HepG2 (cell line): ENCODE results near the gene LRRC74A. TPM values are rescaled to one million over a fixed set of nuclear protein-coding genes. Genes with fewer than 3 reads are reported as not detected.

Source experiments
- CBX2 ChIP-seq, 2 experiments: fragments of 200-600 bp in 1 of 2; sonication (generic); formaldehyde crosslinking in 1 of 2; IDR thresholded peaks; 2 replicates each; pipeline versions ENCODE4 v1.7.0 to v1.8.1; 2018 to 2022; ENCODE audit warnings: low read depth in 2 of 2, low read length in 1 of 2, mild to moderate bottlenecking in 1 of 2, missing genetic modification reagents in 1 of 2
- PCBP1 ChIP-seq: fragments of 200-400 bp; formaldehyde crosslinking; IDR thresholded peaks from 2 replicates; pipeline ENCODE4 v1.6.1; 2017; ENCODE audit warnings: mild to moderate bottlenecking, low read depth, low read length, borderline replicate concordance
- SIX4 ChIP-seq: sonication (generic); formaldehyde crosslinking; IDR thresholded peaks from 2 replicates; pipeline ENCODE4 v1.4.0; 2020; ENCODE audit warnings: missing genetic modification reagents
- THAP11 ChIP-seq: IDR thresholded peaks from 2 replicates; pipeline ENCODE4 v1.6.1; 2016; ENCODE audit warnings: missing biosample characterization, missing genetic modification reagents
- ZNF282 ChIP-seq: fragments of 450-650 bp; IDR thresholded peaks from 2 replicates; pipeline ENCODE4 v1.6.1; 2018; ENCODE audit not compliant: partially characterized antibody
- ZNF441 ChIP-seq: sonication (generic); formaldehyde crosslinking; IDR thresholded peaks from 2 replicates; pipeline ENCODE4 v1.7.0; 2021; ENCODE audit warnings: missing genetic modification reagents, borderline replicate concordance
- ZNF501 ChIP-seq: sonication (generic); formaldehyde crosslinking; IDR thresholded peaks from 2 replicates; pipeline ENCODE4 v1.5.1; 2020; ENCODE audit warnings: mild to moderate bottlenecking, moderate library complexity, missing genetic modification reagents
- ZNF564 ChIP-seq: sonication (generic); formaldehyde crosslinking; IDR thresholded peaks from 2 replicates; pipeline ENCODE4 v1.8.1; 2023; ENCODE audit warnings: mild to moderate bottlenecking, missing genetic modification reagents
- ZNF589 ChIP-seq: sonication (generic); formaldehyde crosslinking; conservative IDR thresholded peaks from 2 replicates; pipeline ENCODE4 v1.8.0; 2022; ENCODE audit warnings: mild to moderate bottlenecking, moderate library complexity, missing genetic modification reagents
- ZNF720 ChIP-seq: sonication (generic); formaldehyde crosslinking; IDR thresholded peaks from 2 replicates; pipeline ENCODE4 v1.4.0; 2020; ENCODE audit warnings: missing genetic modification reagents
- polyA plus RNA-seq, 8 experiments: library from polyadenylated mRNA; depleted of rRNA in 3 of 8; stranded (reverse) in 7 of 8; unstranded in 1 of 8; fragments of >200 nt; fragmentation: Illumina TruSeq in 4 of 8; extraction: Trizol in 4 of 8; gene quantifications; 2 replicates each; pipeline versions ENCODE4 v1.2.1 to v1.2.3, GENCODE V29; 2011 to 2016; ENCODE audit warnings: low read depth in 4 of 8, missing spikeins in 1 of 8, mixed read lengths in 1 of 8; ENCODE audit not compliant: insufficient read depth in 1 of 8
- total RNA-seq, 5 experiments: library from RNA; depleted of rRNA; stranded (reverse); fragments of >200 nt; fragmentation: Illumina TruSeq; extraction: Trizol; gene quantifications; 2 replicates each; pipeline ENCODE4 v1.2.3, GENCODE V29; 2016; ENCODE audit warnings: low read depth in 1 of 5
- TF ChIP-seq, protein P1 (sequence below): sonication (generic); formaldehyde crosslinking; conservative IDR thresholded peaks from 2 replicates; pipeline ENCODE4 v1.4.0; 2020; ENCODE audit warnings: mild to moderate bottlenecking, missing genetic modification reagents, moderate library complexity
- TF ChIP-seq, protein P2 (sequence below): sonication (generic); formaldehyde crosslinking; IDR thresholded peaks from 2 replicates; pipeline ENCODE4 v1.4.0; 2020; ENCODE audit warnings: mild to moderate bottlenecking, missing genetic modification reagents
- TF ChIP-seq, protein P3 (sequence below): IDR thresholded peaks from 2 replicates; pipeline ENCODE4 v1.6.1; 2018; ENCODE audit warnings: missing genetic modification reagents, mild to moderate bottlenecking, missing compliant biosample characterization
- TF ChIP-seq, protein P4 (sequence below): sonication (generic); formaldehyde crosslinking; IDR thresholded peaks from 2 replicates; pipeline ENCODE4 v1.8.0; 2022; ENCODE audit warnings: mild to moderate bottlenecking, missing genetic modification reagents; ENCODE audit not compliant: insufficient replicate concordance

LRRC74A gene
- total and polyA plus RNA-seq, 2 of the 13 experiments (the other 11 are each of a cell fraction or from before 2014, with no cell fraction given) = not detected

DNA sequence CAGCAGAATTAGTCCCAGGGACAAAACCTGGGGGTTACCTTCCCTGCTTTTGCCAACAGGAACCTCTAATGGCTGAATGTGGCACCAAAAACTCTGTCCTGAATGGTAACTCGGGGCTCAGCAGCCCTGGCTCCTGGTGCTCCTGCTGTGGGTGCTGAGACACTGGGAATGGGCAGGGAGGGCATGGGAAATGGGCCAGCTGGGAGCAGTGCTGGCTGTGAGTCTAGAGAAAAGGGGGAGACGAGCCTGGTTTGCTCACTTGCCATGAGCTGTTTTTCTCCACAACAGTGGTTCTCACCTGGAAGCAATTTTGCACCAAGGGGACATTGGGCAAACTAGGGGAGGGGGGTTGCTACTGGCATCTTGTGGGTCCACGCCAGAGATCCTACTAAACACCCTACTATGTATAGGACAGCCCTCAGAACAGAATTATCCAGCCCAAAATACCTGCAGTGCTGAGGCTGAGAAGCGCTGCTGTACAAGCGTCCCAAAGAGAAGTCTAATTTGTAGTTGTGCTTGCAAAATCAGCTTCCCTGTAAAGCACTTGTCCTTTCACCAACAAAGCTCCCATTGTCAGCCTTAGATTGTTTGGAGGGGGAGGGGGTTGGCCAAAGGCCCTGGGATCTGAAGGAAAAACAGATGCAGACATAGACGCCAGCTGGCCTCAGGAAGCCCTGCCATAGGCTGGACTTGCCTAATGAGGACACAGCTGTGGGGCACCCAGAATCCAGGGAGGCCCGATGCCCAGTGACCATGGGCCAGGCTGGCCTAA lies 3.6 kb downstream of the LRRC74A start (continued):
- TF ChIP-seq, protein P1, sequence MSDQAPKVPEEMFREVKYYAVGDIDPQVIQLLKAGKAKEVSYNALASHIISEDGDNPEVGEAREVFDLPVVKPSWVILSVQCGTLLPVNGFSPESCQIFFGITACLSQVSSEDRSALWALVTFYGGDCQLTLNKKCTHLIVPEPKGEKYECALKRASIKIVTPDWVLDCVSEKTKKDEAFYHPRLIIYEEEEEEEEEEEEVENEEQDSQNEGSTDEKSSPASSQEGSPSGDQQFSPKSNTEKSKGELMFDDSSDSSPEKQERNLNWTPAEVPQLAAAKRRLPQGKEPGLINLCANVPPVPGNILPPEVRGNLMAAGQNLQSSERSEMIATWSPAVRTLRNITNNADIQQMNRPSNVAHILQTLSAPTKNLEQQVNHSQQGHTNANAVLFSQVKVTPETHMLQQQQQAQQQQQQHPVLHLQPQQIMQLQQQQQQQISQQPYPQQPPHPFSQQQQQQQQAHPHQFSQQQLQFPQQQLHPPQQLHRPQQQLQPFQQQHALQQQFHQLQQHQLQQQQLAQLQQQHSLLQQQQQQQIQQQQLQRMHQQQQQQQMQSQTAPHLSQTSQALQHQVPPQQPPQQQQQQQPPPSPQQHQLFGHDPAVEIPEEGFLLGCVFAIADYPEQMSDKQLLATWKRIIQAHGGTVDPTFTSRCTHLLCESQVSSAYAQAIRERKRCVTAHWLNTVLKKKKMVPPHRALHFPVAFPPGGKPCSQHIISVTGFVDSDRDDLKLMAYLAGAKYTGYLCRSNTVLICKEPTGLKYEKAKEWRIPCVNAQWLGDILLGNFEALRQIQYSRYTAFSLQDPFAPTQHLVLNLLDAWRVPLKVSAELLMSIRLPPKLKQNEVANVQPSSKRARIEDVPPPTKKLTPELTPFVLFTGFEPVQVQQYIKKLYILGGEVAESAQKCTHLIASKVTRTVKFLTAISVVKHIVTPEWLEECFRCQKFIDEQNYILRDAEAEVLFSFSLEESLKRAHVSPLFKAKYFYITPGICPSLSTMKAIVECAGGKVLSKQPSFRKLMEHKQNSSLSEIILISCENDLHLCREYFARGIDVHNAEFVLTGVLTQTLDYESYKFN (CRISPR knock-in tag) = peak; percentile 71
- TF ChIP-seq THAP11 (no peak), ZNF720 (CRISPR knock-in tag) (no peak), ZNF282 (no peak), SIX4 (no peak), PCBP1 (no peak), ZNF564 (CRISPR knock-in tag) (no peak), ZNF441 (no peak), ZNF501 (CRISPR knock-in tag) (no peak), ZNF589 (CRISPR knock-in tag) (no peak), CBX2 (IDR thresholded peaks at IDR 0.05; ENCODE audit: low read depth, low read length) (no peak), CBX2 (CRISPR knock-in tag; IDR thresholded peaks at IDR 0.05; ENCODE audit: low read depth) (no peak)
- TF ChIP-seq, protein P2, sequence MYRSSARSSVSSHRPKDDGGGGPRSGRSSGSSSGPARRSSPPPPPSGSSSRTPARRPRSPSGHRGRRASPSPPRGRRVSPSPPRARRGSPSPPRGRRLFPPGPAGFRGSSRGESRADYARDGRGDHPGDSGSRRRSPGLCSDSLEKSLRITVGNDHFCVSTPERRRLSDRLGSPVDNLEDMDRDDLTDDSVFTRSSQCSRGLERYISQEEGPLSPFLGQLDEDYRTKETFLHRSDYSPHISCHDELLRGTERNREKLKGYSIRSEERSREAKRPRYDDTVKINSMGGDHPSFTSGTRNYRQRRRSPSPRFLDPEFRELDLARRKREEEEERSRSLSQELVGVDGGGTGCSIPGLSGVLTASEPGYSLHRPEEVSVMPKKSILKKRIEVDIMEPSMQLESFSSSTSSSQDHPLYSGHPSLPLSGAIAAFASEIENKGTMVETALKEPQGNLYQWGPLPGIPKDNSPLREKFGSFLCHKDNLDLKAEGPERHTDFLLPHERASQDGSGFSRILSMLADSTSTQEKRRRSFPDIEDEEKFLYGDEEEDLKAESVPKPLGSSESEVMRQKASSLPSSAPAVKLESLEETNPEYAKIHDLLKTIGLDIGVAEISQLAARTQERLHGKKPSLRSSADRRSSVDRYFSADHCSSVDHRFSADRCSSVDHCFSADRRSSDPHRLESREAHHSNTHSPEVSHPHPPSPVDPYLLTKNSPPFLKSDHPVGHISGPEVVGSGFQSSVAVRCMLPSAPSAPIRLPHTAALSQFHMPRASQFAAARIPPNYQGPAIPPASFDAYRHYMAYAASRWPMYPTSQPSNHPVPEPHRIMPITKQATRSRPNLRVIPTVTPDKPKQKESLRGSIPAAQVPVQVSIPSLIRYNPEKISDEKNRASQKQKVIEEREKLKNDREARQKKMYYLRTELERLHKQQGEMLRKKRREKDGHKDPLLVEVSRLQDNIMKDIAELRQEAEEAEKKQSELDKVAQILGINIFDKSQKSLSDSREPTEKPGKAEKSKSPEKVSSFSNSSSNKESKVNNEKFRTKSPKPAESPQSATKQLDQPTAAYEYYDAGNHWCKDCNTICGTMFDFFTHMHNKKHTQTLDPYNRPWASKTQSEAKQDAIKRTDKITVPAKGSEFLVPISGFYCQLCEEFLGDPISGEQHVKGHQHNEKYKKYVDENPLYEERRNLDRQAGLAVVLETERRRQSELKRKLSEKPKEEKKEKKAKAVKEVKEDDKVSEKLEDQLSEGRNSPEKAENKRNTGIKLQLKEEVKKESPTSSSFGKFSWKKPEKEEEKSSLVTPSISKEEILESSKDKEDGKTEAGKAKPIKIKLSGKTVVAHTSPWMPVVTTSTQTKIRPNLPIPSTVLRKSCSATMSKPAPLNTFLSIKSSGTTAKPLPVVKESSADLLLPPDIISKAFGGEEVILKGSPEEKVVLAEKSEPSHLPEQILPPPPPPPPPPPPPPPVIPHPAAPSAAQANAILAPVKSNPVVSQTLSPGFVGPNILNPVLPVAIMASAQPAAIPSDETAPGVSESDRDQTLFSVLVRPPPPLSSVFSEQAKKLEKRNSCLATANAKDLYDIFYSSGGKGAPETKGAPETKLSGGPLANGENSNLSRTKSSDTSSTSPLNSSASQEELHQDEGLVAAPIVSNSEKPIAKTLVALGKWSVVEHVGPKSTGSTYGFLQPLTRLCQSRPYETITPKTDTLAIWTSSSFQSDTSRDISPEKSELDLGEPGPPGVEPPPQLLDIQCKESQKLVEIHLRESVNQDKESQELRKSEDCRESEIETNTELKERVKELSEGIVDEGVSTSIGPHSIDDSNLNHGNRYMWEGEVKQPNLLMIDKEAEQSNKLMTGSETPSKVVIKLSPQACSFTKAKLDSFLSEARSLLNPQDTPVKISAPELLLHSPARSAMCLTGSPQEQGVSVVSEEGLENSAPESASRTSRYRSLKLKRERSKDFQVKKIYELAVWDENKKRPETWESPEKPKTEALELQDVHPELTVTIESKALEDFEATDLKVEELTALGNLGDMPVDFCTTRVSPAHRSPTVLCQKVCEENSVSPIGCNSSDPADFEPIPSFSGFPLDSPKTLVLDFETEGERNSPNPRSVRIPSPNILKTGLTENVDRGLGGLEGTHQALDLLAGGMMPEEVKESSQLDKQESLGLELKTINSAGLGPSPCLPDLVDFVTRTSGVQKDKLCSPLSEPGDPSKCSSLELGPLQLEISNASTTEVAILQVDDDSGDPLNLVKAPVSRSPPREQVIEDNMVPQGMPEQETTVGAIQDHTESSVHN (CRISPR knock-in tag) = no peak
- TF ChIP-seq, protein P3, sequence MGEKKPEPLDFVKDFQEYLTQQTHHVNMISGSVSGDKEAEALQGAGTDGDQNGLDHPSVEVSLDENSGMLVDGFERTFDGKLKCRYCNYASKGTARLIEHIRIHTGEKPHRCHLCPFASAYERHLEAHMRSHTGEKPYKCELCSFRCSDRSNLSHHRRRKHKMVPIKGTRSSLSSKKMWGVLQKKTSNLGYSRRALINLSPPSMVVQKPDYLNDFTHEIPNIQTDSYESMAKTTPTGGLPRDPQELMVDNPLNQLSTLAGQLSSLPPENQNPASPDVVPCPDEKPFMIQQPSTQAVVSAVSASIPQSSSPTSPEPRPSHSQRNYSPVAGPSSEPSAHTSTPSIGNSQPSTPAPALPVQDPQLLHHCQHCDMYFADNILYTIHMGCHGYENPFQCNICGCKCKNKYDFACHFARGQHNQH (CRISPR knock-in tag) = no peak
- TF ChIP-seq, protein P4, sequence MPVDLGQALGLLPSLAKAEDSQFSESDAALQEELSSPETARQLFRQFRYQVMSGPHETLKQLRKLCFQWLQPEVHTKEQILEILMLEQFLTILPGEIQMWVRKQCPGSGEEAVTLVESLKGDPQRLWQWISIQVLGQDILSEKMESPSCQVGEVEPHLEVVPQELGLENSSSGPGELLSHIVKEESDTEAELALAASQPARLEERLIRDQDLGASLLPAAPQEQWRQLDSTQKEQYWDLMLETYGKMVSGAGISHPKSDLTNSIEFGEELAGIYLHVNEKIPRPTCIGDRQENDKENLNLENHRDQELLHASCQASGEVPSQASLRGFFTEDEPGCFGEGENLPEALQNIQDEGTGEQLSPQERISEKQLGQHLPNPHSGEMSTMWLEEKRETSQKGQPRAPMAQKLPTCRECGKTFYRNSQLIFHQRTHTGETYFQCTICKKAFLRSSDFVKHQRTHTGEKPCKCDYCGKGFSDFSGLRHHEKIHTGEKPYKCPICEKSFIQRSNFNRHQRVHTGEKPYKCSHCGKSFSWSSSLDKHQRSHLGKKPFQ (CRISPR knock-in tag) = no peak
